NCI-H460 (cell line): ENCODE data around the gene TRIM44. TPM values are rescaled to one million over a fixed set of nuclear protein-coding genes. Genes with fewer than 3 reads are reported as not detected.

Source experiments
- DNase-seq: peaks from one replicate; pipeline ENCODE4 v3.0.0-alpha.2; 2016; ENCODE audit warnings: low read depth; ENCODE audit errors: extremely low read depth
- polyA plus RNA-seq: library from polyadenylated mRNA; depleted of rRNA; stranded (reverse); fragments of >200 nt; gene quantifications from 2 replicates; pipeline ENCODE4 v1.2.3, GENCODE V29; 2014; cell fraction: nucleus; rRNA removed
- total RNA-seq: library from RNA; depleted of rRNA; stranded (reverse); fragments of >200 nt; shearing (Covaris generic); gene quantifications from 2 replicates; pipeline ENCODE4 v1.2.3, GENCODE V29; 2014; rRNA removed

Gene TRIM44
- 15.2 and 20.8 TPM in 2 replicates for total RNA-seq
- 15.4 and 15.8 TPM in 2 replicates for polyA plus RNA-seq

DNA sequence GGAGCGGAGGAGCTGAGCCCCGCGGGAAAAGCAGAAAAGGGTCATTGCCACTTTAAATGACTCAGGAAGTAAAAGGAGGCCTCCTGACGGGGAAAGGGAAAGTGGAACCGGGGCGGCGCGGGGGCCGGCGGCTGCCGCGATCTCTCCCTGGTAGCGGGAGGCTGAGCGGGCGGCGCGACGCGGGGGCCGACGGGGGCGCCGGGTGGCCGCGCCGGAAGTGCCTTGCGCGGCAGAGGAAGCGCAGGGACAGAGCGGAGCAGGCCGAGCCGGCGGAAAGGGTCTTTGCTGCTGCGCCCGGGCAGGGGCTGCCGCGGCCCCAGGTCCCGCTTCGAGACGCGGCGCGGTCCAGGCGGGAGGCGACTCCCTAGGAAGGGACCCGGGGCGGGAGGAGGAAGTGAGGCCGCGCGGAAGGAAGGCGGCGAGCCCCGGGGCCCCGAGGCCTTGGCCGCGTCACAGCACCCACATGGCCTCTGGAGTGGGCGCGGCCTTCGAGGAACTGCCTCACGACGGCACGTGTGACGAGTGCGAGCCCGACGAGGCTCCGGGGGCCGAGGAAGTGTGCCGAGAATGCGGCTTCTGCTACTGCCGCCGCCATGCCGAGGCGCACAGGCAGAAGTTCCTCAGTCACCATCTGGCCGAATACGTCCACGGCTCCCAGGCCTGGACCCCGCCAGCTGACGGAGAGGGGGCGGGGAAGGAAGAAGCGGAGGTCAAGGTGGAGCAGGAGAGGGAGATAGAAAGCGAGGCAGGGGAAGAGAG lies at the start of gene TRIM44:
Gene TRIM44, plus strand, starts transcription at position 127 of the 759 bp plus-strand sequence. Its CDS starts 337 bp downstream, at position 464.
- peak; percentile 56 for DNase-seq

- DNase-seq, result no peak
These were observed 47.5 kb upstream of the TRIM44 start for GRCh38 chr11:35614939-35615569.

DNA sequence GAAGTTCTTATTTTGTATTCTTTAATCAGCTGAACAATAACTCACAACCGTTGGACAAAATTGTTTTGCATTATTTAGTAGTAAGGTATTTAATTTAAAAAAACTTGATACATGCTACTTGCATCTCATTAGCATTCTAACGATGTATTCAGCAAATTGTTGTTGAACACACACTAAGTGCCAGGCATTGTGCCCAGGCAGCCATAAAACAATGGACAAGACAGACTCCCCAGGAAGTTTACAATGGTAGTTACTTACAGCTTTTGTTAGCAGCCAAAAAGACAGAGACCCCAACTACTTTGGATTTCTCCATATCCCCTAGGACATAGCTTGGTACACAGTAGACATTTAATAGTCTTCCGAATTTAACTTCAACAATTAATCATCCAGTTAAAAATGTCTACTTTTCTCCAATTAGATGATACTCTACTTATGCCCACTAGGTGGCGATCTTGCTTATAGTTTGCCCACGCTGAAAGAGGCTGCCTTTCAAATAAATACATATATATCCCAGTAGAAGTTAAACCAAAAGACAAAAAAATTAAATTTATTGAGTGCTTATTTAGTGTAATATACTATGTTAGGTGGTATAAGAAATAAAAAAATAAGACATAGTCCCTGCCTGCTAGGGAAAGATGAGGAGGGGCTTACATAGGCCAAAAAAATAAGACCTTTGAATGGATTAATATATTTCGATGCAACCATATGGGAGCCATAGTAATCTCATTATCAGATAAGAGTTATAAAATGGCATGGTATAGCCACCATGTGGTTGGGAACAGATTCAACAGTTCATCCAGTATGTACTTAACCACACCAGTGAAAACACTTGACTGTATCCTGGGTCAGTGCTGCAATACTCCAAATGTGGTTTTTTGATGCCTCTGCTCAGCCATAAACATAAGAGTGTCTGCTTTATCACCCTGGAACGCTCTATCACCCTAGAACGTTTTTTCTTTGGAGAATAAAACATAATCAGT lies 46.4 kb upstream of the TRIM44 start:
- DNase-seq, result no peak

DNA sequence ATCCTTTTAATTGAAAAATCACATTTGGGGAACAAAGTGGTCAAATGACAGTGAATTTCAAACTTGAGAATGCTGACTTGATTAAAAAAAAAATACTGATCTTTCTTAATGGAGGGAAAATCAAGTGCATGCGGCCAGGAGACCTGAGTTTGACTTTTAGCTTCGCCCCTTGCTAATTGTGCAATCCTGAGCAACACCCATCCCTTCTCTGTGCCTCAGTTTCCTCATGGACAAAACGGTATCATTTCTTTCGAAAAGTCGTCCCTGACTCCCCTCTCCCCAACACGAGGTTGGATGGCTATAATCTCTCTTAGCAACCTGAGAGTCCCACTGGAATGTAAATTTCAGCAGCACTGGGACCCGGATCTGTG lies 45.3 kb upstream of the TRIM44 start:
- no peak for DNase-seq

- peak; percentile 68 for DNase-seq
These were observed 44.7 kb upstream of the TRIM44 start, which contains the start of gene FJX1 for GRCh38 chr11:35617687-35618496. TSS of gene FJX1 (plus strand) at chr11:35618460. CDS start at chr11:35618637, 177 bp downstream.

- DNase-seq, result no peak
These were observed 44.0 kb upstream of the TRIM44 start for GRCh38 chr11:35618497-35619115.

GRCh38 chr11:35619116-35619854 lies 43.3 kb upstream of the TRIM44 start:
- no peak for DNase-seq

DNA sequence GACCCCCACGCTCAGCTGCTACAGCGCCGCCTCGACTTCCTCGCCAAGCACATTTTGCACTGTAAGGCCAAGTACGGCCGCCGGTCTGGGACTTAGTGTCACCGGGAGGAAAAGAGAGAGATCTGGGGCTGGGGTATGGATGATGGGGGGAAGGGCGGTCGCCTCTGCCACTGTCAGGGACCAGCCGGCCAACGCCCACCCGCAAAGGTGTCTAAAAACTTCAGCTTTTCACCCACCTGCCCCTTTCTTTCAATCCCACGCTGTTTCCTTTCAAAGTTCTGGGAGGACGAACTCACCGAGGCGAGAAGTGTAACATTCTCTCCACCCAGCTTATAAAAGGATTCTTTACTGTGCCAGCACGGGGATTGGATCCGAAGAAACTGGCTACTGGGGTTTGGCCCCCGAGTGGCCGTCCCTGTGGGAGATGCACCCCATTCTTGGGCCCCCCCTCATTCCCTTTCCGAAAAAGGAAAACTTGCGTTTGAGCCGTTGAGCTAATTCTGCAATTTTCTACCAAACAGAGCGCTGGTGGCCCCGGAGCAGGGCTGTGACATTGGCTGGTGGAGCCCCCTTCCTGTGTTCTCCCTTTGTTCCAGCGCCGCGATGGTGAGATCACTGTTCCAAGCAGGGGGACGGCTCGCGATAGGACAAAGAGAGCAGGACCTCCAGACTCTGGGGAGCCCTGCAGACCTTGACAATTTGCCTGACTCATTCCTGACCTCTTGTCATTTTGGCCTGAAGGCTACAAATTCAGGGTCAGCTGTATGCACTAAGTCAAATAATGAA lies 42.5 kb upstream of the TRIM44 start:
- no peak for DNase-seq

DNA sequence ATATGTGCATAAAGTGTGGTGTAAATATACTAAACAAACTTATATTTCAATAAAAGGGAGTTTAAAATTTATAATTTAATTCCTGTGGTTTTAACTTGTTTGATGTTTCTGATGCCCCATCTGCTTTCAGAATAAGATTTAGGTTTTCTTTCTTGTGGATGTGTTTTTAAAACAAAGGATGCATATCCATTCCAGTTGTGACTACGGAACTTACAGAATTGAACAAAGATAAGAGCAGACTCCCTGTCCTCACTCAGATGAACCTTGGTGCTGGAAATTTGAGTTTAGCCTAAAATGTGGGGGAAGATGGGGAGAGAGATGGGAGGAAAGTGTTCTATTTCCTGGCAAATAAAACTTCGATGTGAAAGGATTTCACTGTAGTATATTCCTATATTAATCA lies 41.8 kb upstream of the TRIM44 start:
- DNase-seq, result no peak

- DNase-seq, result no peak
These were observed 41.0 kb upstream of the TRIM44 start for GRCh38 chr11:35621620-35622019.

- no peak for DNase-seq
These were observed 40.5 kb upstream of the TRIM44 start for GRCh38 chr11:35622070-35622469.

GRCh38 chr11:35623621-35624168 lies 38.9 kb upstream of the TRIM44 start:
- DNase-seq, result no peak

DNA sequence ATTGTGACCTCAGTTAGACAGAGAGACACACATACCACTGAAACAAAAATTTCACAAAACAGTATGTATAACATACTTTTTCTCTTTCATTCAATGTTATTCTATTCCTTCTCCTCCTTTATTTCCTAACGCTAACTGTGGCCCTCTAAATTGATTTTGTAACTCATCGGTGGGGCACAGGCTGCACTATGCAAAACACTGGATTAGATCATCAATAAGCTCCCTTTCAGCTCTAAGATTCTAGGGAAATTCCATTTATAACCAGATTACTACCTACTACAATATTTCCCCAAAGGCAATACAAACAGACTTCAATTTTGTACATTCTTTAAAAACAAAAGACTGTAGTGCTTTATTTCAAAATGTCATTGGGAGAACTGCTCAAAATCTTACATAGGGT lies 38.3 kb upstream of the TRIM44 start:
- DNase-seq, result no peak

DNA sequence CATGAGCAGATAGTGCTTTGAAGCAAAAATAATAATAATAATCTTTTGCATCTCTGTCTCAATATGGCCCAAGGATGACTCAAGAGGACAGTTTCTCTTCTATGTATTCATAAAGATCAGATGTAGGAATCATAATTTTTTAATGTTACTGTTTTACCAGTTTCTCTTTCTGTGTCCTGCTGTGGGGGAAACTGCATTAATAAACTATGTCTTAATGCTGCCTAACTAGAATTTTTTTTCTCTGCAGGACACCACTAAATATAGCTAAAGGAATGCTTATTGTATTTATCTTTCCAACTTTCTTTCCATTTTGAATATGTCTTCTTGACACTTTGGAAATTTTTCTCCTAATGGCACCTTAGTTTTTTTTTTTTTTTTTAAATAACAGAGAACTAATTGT lies 37.8 kb upstream of the TRIM44 start:
- no peak for DNase-seq

- no peak for DNase-seq
These were observed 36.1 kb upstream of the TRIM44 start for GRCh38 chr11:35626501-35626900.

GRCh38 chr11:35629511-35629910 lies 33.1 kb upstream of the TRIM44 start:
- DNase-seq, result no peak

- DNase-seq, result peak; percentile 82
These were observed 32.7 kb upstream of the TRIM44 start for GRCh38 chr11:35629914-35630313.

DNA sequence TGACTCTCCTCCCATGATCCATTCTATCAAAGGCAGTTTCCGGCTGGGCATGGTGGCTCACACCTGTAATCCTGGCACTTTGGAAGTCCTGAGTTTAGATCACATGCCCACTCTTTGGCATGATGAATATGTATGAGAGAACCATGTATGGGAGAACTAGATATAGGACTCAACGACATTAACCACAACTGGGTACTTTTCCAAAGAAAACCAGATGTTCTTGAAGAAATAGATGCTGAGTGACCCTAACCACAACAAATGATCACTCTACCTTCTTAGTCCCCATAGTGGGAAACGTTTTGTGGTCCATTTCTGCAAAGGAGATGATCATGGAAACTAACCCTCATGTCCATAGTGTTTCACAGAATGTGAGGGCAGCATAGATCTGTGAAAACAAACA lies 30.7 kb upstream of the TRIM44 start:
- DNase-seq, result no peak
